ENCODE measurements around the gene ABHD10. TPM values are rescaled to one million over a fixed set of nuclear protein-coding genes. Genes with fewer than 3 reads are reported as not detected.

The ABHD10 gene
- total and polyA plus RNA-seq, 8 donors: 11.6 to 61.7 (median 15.1) TPM; not detected in 1

DNA sequence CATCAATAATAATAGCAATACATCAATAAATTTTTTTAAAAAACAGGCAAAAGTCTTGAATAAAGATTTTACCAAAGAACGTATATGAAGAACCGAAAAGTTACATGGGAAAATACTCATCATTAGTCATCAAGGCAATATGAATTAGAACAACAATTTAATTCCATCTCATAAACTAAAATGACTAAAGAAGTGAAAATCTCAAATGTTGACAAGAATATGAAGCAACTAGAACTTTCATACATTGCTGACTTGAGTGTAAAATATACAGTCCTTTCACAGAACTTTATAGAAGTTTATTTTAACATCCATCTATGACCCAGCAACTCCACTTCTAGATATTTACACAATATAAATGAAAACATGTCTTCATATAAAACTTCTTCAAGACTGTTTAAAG lies 35.3 kb upstream of the ABHD10 start:
- H3K27ac ChIP-seq: no peak overlapping the region
- TF ChIP-seq CTCF (IDR thresholded peaks at IDR 0.05) (no peak), POLR2A (IDR thresholded peaks at IDR 0.05) (no peak), EP300 (IDR thresholded peaks at IDR 0.05) (no peak), POLR2AphosphoS5 (IDR thresholded peaks at IDR 0.05) (no peak)
- no peaks in the 10 kb centered on the region for H3K27me3 ChIP-seq
- H3K9me3 ChIP-seq: no peaks in the 10 kb centered on the region
- 90 to 97% (median 93%) methylated on average over 2 of the region's 2 CpGs for WGBS, 5 donors
- H3K4me3 ChIP-seq: no peak overlapping the region
- intact Hi-C loops (cut with DNase I; ENCODE audit: low total_unique reads): no loop called here
- H3K4me1 ChIP-seq: no peaks in the 10 kb centered on the region
- no peak for DNase-seq
- peaks cover 20 to 58% (median 56%) of the 10 kb centered on the region in 4 donors for H3K36me3 ChIP-seq

DNA sequence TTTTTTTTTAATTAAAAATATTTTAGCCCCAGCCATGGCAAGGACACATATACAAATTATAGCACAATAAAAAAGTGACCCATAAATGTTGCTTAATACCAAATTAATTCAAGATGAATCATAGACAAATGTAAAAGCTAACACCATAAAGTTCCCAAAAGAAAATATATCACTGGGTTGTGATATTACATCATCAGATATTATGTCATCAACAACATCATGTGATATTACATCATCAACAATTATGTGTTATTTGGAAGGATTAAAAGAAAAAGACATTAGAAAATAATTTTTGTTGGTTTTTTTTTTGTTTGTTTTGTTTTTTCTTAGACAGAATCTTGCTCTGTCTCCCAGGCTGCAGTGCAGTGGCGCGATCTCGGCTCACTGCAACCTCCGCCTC lies 34.5 kb upstream of the ABHD10 start:
- no peaks in the 10 kb centered on the region for H3K4me1 ChIP-seq
- 85 to 100% (median 97%) methylated on average over 4 of the region's 4 CpGs for WGBS, 5 donors
- H3K4me3 ChIP-seq: no peak overlapping the region
- no peaks in the 10 kb centered on the region for H3K9me3 ChIP-seq
- TF ChIP-seq EP300 (IDR thresholded peaks at IDR 0.05): no peak
- TF ChIP-seq POLR2A (IDR thresholded peaks at IDR 0.05): no peak
- no peak for TF ChIP-seq POLR2AphosphoS5 (IDR thresholded peaks at IDR 0.05)
- TF ChIP-seq CTCF (IDR thresholded peaks at IDR 0.05): no peak
- no peak for DNase-seq
- no peak overlapping the region for H3K27ac ChIP-seq
- H3K36me3 ChIP-seq: peaks cover 13 to 58% (median 55%) of the 10 kb centered on the region in 4 donors
- intact Hi-C loops (cut with DNase I; ENCODE audit: low total_unique reads): no loop called here
- H3K27me3 ChIP-seq: no peaks in the 10 kb centered on the region

GRCh38 chr3:111947231-111947630 lies 31.6 kb upstream of the ABHD10 start:
- 46 to 71% (median 55%) methylated on average over 1 of the region's 1 CpG for WGBS, 5 donors
- DNase-seq: peak in 1 of 2 donors; percentile 13

GRCh38 chr3:111948786-111949185 lies 30.0 kb upstream of the ABHD10 start:
- H3K36me3 ChIP-seq: peaks cover 10 to 45% (median 42%) of the 10 kb centered on the region in 4 donors
- DNase-seq: no peak
- no peaks in the 10 kb centered on the region for H3K9me3 ChIP-seq
- no peak overlapping the region for H3K27ac ChIP-seq
- no peak overlapping the region for H3K4me3 ChIP-seq
- no peaks in the 10 kb centered on the region for H3K4me1 ChIP-seq
- TF ChIP-seq POLR2A (IDR thresholded peaks at IDR 0.05): no peak
- TF ChIP-seq EP300 (IDR thresholded peaks at IDR 0.05): no peak
- TF ChIP-seq CTCF (IDR thresholded peaks at IDR 0.05): no peak
- TF ChIP-seq POLR2AphosphoS5 (IDR thresholded peaks at IDR 0.05): no peak
- H3K27me3 ChIP-seq: no peaks in the 10 kb centered on the region
- 85 to 92% (median 89%) methylated on average over 9 of the region's 9 CpGs for WGBS, 5 donors
- intact Hi-C loops (cut with DNase I; ENCODE audit: low total_unique reads): no loop called here

More at GRCh38 chr3:111947231-111947630, 31.6 kb upstream of the ABHD10 start:
- no peak for TF ChIP-seq CTCF (IDR thresholded peaks at IDR 0.05)
- no peak for TF ChIP-seq EP300 (IDR thresholded peaks at IDR 0.05)
- Histone ChIP-seq H3K27ac (no peak overlapping the region), H3K27me3 (no peaks in the 10 kb centered on the region), H3K4me1 (no peaks in the 10 kb centered on the region), H3K4me3 (no peak overlapping the region), H3K36me3 (peaks cover 3 to 40% (median 36%) of the 10 kb centered on the region in 4 donors), H3K9me3 (no peaks in the 10 kb centered on the region)
- intact Hi-C loops (cut with DNase I; ENCODE audit: low total_unique reads): no loop called here
